GM21528 (cell line): ENCODE data around the gene CDHR1.
"Not testable (repeated sequence)": the region's sequence is repeated elsewhere in the genome, so short reads cannot be mapped to it uniquely, and the experiment has no call there.

Experiments
- ATAC-seq: cut with Tn5 transposase; IDR thresholded peaks from one replicate; pipeline ENCODE4 v1.9.1; 2021; ENCODE audit warnings: mild to moderate bottlenecking, moderate library complexity; ENCODE audit not compliant: unreplicated experiment, low FRiP score

CDHR1 gene

DNA sequence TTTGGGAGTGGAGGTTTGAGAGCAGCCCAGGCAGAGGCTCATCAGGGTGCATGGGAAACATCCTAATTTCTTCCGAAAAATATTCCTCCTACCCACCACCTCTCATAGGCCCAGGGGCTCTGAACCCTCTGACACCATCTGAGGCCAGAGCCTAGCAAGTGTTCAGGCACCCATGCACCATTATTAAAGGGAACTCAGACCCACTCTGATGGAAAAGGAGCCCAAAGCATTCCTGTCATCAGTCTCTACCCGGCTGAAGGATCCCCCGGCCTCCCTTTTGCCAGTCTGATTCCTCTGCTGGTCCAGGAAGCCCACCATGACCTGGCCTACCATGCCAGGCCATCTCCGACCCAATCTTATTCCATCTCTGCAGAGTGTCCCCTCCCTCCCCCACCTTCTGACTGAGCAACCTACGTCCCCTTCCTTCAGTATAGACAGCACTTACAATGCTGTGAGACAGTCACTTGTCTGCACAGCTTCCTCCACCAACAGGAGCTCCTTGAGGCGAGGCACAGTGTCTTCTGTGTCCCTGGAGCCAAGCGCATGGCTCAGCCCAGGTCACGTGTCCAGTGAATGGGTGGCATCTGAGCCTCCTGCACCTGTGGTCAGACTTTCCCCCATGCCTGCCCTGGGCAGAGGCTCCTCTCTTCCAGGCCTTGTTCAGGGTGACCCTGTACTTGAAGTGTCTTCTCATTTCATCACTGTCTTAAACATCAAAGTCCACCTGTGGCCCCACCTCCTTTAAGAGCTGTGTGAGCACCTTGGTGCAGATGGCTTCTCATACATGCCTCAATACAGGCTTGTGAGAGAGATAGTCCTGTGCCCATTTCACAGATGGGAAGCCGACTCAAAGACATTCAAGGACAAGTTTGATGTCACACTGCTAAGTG, 21.6 kb upstream of the CDHR1 start:
- ATAC-seq: peak; percentile 65

DNA sequence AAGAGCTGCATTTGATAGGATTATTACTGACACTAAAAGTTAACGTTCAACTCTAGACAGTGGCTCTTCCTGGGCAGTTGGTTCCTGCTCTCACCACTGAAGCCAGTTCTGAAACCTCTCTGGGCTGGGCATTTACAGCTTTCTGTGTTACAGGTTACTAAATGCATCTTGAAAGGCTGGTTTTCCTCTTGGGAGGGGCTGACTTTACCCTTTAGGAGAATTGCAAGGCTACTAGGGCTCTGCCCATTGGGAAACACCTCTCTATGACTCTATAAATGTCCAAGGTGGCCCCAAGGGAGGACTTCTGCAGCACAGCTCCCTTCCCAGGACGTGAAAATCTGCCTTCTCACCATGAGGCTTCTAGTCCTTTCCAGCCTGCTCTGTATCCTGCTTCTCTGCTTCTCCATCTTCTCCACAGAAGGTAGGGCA, 20.8 kb upstream of the CDHR1 start, which contains the start of gene GPR15LG:
Gene GPR15LG, plus strand, starts transcription at position 301 of the 429 bp plus-strand sequence. Its CDS starts 51 bp downstream, at position 352.
- peak; percentile 46 for ATAC-seq

DNA sequence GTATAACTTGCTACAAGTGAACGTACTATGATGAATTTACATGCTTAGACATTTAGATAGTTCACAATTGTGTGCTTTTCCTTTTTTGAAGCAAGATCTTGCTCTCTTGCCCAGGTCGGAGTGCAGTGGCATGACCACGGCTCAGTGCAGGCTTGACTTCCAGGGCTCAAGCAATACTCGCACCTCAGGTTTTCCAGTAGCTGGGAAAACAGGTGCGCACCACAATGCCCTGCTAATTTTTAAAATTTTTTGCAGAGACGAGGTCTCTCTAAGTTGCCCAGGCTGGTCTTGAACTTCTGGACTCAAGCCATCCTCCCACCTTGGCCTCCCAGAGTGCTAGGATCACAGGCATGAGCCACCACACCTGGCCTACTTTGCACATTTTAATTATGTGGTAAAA, 18.9 kb upstream of the CDHR1 start:
- no peak for ATAC-seq

DNA sequence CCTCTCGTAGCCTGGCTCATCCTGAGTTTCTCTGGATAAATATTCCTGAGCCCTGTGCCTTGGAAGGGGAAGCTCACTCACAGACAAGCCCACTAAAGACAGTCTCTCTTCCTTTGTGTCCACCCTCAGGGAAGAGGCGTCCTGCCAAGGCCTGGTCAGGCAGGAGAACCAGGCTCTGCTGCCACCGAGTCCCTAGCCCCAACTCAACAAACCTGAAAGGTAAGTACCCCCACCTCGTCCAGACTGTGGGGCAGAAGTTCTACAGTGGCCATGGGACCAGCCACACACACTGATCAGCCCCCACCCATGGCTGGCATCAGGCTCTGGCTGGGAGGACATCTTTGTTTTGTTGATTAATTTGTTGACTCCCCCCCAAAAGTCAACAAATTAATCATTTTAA, 18.0 kb upstream of the CDHR1 start:
- no peak for ATAC-seq

DNA sequence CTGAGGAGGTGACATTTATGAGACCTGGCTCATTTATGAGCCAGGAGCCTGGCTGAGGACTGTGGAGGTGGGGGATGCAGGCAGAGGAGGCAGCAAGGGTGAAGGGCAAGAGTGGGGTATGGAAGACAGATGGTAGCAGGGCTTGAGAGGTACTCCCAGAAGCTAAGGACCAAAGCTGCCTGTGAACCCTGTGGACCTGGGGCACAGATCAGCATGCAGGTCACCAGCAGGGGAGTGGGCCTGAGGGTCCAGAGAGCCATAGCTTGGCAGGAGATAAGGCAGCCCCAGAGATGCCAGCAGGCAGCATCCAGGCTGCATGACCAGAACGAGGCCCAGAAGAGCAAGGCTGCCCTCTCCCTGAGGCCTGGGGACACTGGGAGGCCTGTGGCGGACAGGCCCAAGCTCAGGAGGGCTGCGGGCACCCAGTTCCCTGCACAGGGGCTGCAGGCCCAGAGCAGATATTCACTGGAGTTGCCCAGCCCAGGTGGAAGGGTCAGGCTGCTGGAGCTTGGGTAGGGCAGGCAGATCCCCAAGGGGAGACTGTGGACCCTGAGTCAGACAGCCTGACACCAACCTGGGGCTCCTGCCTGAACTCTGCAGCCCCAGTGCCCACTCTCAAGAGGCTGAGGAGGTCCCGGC, 17.4 kb upstream of the CDHR1 start:
- ATAC-seq: no peak

GRCh38 chr10:84177541-84178141, 16.7 kb upstream of the CDHR1 start:
- ATAC-seq: peak; percentile 30

DNA sequence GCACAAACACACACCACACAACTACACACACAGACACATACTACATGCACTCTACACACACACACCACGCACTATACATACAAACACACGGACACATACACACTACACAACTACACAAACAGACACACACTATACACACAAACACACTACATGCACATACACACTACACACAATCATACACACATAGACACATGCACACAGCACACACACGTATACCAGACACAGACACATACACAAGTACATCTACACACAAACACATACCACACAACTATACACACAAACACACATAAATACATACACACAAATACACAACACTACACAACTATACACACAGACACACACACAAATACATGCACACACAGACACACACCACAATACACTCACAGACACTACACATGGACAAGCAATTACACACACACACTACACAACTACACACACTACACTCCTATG, 16.2 kb upstream of the CDHR1 start:
- no peak for ATAC-seq

- ATAC-seq: peak; percentile 93
These were observed 15.2 kb upstream of the CDHR1 start for GRCh38 chr10:84179059-84179710.

- ATAC-seq: not testable (repeated sequence)
These were observed 14.0 kb upstream of the CDHR1 start for GRCh38 chr10:84180386-84180785.

GRCh38 chr10:84181631-84182030, 12.7 kb upstream of the CDHR1 start:
- ATAC-seq: no peak

- no peak for ATAC-seq
These were observed 9.8 kb upstream of the CDHR1 start for GRCh38 chr10:84184517-84184916.

GRCh38 chr10:84185526-84186175, 8.7 kb upstream of the CDHR1 start:
- ATAC-seq: no peak

DNA sequence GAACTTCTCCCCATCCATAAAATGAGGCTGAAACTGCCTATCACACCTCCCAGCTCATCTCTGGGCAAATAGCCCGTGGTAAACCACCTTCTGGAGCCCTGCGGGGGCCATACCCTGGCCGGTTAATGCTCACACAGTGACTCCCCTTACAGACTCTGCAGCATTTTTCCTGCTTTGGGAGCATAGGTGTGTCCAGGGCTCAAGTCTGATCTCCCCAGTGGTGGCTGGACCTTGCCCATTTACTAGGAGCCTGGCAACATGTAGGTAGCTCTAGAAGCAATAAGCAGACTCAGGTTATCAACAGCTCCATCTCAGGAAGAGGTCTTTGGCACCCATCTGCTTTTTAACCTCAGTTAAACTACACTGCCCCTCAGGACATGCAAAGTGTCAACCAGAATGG, 5.5 kb upstream of the CDHR1 start:
- no peak for ATAC-seq

- ATAC-seq: no peak
These were observed 3.7 kb upstream of the CDHR1 start for GRCh38 chr10:84190621-84191020.

DNA sequence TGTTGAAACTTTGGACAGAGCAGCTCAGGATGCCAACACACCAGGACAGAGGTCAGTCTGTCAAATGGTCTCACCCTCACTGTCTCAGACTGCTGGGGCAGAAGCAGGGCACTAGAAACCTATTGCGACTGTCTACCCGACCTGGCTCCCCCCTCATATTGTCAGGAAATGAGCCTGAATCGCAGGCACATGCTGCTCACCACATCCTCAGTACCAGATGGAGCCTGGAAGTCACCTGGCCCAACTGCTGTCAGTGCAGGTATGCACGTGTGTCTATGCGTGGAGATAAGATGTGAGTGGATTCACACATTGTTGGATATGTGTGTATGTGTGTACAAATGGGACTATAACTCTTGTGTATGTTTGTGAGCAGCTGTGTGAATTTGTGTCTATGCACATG, 3.2 kb upstream of the CDHR1 start:
- ATAC-seq: no peak

- ATAC-seq: no peak
These were observed 1.0 kb upstream of the CDHR1 start for GRCh38 chr10:84193327-84193726.

DNA sequence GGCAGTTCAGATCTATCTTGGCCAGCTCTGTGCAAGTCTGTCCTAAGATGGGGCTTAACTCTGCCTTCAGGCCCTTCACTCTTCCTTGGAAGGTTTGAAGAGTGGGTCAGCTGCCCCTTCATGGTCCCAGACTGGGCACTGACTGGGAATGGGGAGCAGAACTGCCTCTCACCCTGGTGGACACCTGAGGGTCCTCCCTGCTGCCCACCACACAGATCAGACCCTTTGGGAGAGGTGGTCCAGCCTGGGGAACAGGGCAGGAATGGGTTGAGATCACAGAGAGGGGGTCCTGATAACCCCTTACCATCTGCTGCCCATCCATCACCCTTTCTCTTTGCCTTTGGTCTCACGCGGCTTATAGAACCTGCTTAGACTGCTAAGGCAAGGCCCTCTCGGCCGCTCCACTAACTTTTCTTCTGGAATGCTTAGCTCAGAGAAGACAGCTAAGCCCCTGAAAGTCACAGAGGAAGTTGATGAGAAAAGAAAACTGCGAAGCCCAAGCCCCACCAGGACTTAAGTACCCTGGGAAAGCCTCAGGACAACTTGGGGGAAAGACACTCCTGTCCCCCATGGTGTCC, 402 bp upstream of the CDHR1 start:
- no peak for ATAC-seq

DNA sequence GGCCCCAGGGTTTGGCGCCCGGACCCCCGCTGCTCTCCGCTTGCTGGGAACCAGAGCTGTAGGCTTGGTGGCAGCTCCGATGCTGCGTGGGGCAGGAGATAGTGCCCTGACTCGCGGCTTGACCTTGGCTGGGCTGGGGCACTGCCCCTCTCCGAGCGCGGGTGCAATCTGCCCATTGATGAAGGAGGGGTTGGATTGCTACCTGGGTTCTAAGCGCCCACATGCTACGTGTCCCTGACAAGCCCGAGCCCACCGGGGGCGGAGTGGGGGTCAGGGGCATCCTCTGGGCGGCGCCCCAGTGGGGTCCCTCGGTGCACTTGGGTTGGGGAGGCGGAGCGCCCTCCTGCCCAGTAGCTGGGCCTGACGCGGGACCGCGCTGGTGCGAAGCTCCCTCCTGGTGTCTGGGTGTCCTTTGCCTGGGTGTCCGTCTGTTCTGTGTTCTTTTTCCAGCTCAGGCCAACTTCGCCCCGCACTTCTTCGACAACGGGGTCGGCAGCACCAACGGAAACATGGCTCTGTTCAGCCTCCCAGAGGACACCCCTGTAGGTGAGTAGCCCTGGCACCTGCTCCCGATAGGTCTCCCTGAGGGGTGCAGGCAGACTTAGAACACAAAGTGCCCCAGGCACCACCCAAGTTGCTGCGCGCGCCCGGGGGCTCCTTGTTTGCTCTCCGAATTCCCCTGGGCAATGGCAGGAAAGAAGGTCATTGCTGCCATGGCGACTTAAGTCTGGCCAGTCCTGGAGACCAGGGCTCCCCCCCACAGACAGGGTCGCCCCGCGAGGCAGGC, 900 bp downstream of the CDHR1 start:
- ATAC-seq: no peak

GRCh38 chr10:84196083-84196482, 1.7 kb downstream of the CDHR1 start:
- no peak for ATAC-seq
